Neural cell (in vitro differentiated cells): ENCODE measurements around the gene HADHB. TPM values are rescaled to one million over a fixed set of nuclear protein-coding genes. Genes with fewer than 3 reads are reported as not detected.

Experiments used
- H2AFZ ChIP-seq: fragments of 200-600, 300-800 bp; sonication (generic), shearing (Covaris generic); 2 replicates; pipeline ENCODE4 v1.6.0; 2014; ENCODE audit warnings: low read depth, mild to moderate bottlenecking, antibody characterized with exemption, low read length, moderate library complexity
- H3F3A ChIP-seq: fragments of 200-600 bp; shearing (Covaris generic); 2 replicates; pipeline ENCODE4 v1.6.1; 2016; ENCODE audit warnings: mild to moderate bottlenecking, moderate library complexity, mixed read lengths, antibody characterized with exemption, low read length; ENCODE audit not compliant: insufficient read depth, poor library complexity, severe bottlenecking
- H3K27ac ChIP-seq: fragments of 200-600, 300-800 bp; sonication (generic), shearing (Covaris generic); 2 replicates; pipeline ENCODE4 v1.5.1; 2014; ENCODE audit warnings: mild to moderate bottlenecking, low read length, moderate library complexity
- H3K27me3 ChIP-seq: fragments of 300-800, 200-600 bp; sonication (generic), shearing (Covaris generic); 2 replicates; pipeline ENCODE4 v1.6.0; 2014; ENCODE audit warnings: mild to moderate bottlenecking, low read depth, low read length, moderate library complexity; ENCODE audit not compliant: insufficient read depth
- H3K36me3 ChIP-seq: fragments of 300-800, 200-600 bp; sonication (generic), shearing (Covaris generic); 2 replicates; pipeline ENCODE4 v1.5.1; 2014; ENCODE audit warnings: mild to moderate bottlenecking, antibody characterized with exemption, low read length, moderate library complexity; ENCODE audit not compliant: insufficient read depth
- H3K4me2 ChIP-seq: fragments of 300-800, 200-600 bp; sonication (generic), shearing (Covaris generic); 2 replicates; pipeline ENCODE4 v1.6.0; 2014; ENCODE audit warnings: mild to moderate bottlenecking, low read length
- H3K4me3 ChIP-seq: fragments of 300-800, 200-600 bp; sonication (generic), shearing (Covaris generic); 2 replicates; pipeline ENCODE4 v1.5.1; 2014; ENCODE audit warnings: mild to moderate bottlenecking, low read length, moderate library complexity
- H3K79me2 ChIP-seq: fragments of 200-600 bp; shearing (Covaris generic); replicated peaks from 2 replicates; pipeline ENCODE4 v1.6.0; 2014; ENCODE audit warnings: mild to moderate bottlenecking, low read length, moderate library complexity; ENCODE audit not compliant: insufficient read depth
- H3K9ac ChIP-seq: fragments of 300-800, 200-600 bp; sonication (generic), shearing (Covaris generic); 2 replicates; pipeline ENCODE4 v1.6.1; 2016; ENCODE audit warnings: mild to moderate bottlenecking, low read length, mixed read lengths
- H3K9me2 ChIP-seq: fragments of 200-600 bp; shearing (Covaris generic); 2 replicates; pipeline ENCODE4 v1.6.1; 2016; ENCODE audit warnings: mild to moderate bottlenecking, low read length, mixed read lengths; ENCODE audit not compliant: insufficient read depth
- H3K9me3 ChIP-seq: fragments of 200-600, 300-800 bp; sonication (generic), shearing (Covaris generic); 2 replicates; pipeline ENCODE4 v1.6.1; 2016; ENCODE audit warnings: mild to moderate bottlenecking, mixed run types, low read length, moderate library complexity, mixed read lengths
- H4K20me1 ChIP-seq: fragments of 200-600 bp; shearing (Covaris generic); 2 replicates; pipeline ENCODE4 v1.6.1; 2016; ENCODE audit warnings: mild to moderate bottlenecking, mixed run types; ENCODE audit not compliant: insufficient read depth
- CTCF ChIP-seq: fragments of 450-650 bp; IDR thresholded peaks from 2 replicates; pipeline ENCODE4 v1.5.1; 2014; ENCODE audit warnings: antibody characterized with exemption, mild to moderate bottlenecking, moderate library complexity; ENCODE audit not compliant: poor library complexity, severe bottlenecking
- EP300 ChIP-seq: fragments of 450-650 bp; conservative IDR thresholded peaks from 2 replicates; pipeline ENCODE4 v1.6.1; 2014; ENCODE audit warnings: antibody characterized with exemption, mild to moderate bottlenecking, moderate library complexity; ENCODE audit not compliant: poor library complexity, severe bottlenecking
- EZH2 ChIP-seq: fragments of 200-600, 300-800 bp; shearing (Covaris generic), sonication (generic); IDR thresholded peaks from 2 replicates; pipeline ENCODE4 v1.6.1; 2014; ENCODE audit warnings: antibody characterized with exemption, low read length, borderline replicate concordance, mild to moderate bottlenecking; ENCODE audit not compliant: insufficient read depth, poor library complexity, severe bottlenecking
- MXI1 ChIP-seq: fragments of 450-650 bp; conservative IDR thresholded peaks from 2 replicates; pipeline ENCODE4 v1.6.1; 2014; ENCODE audit warnings: antibody characterized with exemption, mild to moderate bottlenecking; ENCODE audit not compliant: poor library complexity, severe bottlenecking
- POLR2AphosphoS5 ChIP-seq: IDR thresholded peaks from 2 replicates; pipeline ENCODE4 v1.6.1; 2012
- RAD21 ChIP-seq: fragments of 450-650 bp; conservative IDR thresholded peaks from 2 replicates; pipeline ENCODE4 v1.6.1; 2014; ENCODE audit warnings: antibody characterized with exemption, mild to moderate bottlenecking, moderate library complexity
- REST ChIP-seq: IDR thresholded peaks from 2 replicates; pipeline ENCODE4 v1.6.1; 2012; ENCODE audit warnings: borderline replicate concordance
- SMC3 ChIP-seq: fragments of 450-650 bp; conservative IDR thresholded peaks from 2 replicates; pipeline ENCODE4 v1.6.1; 2014; ENCODE audit warnings: antibody characterized with exemption, mild to moderate bottlenecking, moderate library complexity; ENCODE audit not compliant: poor library complexity
- TAF1 ChIP-seq: IDR thresholded peaks from 2 replicates; pipeline ENCODE4 v1.6.1; 2012; ENCODE audit warnings: low read depth
- polyA plus RNA-seq: library from polyadenylated mRNA; depleted of rRNA; stranded (reverse); fragments of >200 nt; gene quantifications from 2 replicates; pipeline ENCODE4 v1.2.3, GENCODE V29; 2014

The HADHB gene
- polyA plus RNA-seq, 1 donor from 2014 or later: 30.5 TPM

- H2AFZ ChIP-seq: no peak overlapping the region
- H3K9ac ChIP-seq: no peak overlapping the region
- H3K27ac ChIP-seq: no peak overlapping the region
- no peaks in the 10 kb centered on the region for H4K20me1 ChIP-seq
- H3K4me2 ChIP-seq: no peak overlapping the region
- H3K27me3 ChIP-seq: no peaks in the 10 kb centered on the region
- H3K9me3 ChIP-seq: no peaks in the 10 kb centered on the region
- H3K36me3 ChIP-seq: peaks cover 3% of the 10 kb centered on the region
- TF ChIP-seq CTCF (no peak), POLR2AphosphoS5 (no peak), EZH2 (no peak), EP300 (no peak), SMC3 (no peak), REST (no peak), RAD21 (no peak), MXI1 (no peak)
- H3K4me3 ChIP-seq: no peak overlapping the region
- H3K79me2 ChIP-seq: no peaks in the 10 kb centered on the region
- H3K9me2 ChIP-seq: no peaks in the 10 kb centered on the region
- H3F3A ChIP-seq: no peaks in the 10 kb centered on the region
Measured at GRCh38 chr2:26279886-26280285, 35.1 kb downstream of the HADHB start.

- H3K9ac ChIP-seq: no peak overlapping the region
- H3K79me2 ChIP-seq: no peaks in the 10 kb centered on the region
- H2AFZ ChIP-seq: no peak overlapping the region
- H3K27ac ChIP-seq: no peak overlapping the region
- H3F3A ChIP-seq: no peaks in the 10 kb centered on the region
- no peaks in the 10 kb centered on the region for H4K20me1 ChIP-seq
- no peak overlapping the region for H3K4me3 ChIP-seq
- H3K9me2 ChIP-seq: no peaks in the 10 kb centered on the region
- H3K36me3 ChIP-seq: peaks cover 3% of the 10 kb centered on the region
- TF ChIP-seq RAD21 (no peak), CTCF (no peak), REST (no peak), EZH2 (no peak), TAF1 (no peak), EP300 (no peak), MXI1 (no peak), SMC3 (no peak), POLR2AphosphoS5 (no peak)
- H3K27me3 ChIP-seq: no peaks in the 10 kb centered on the region
- no peak overlapping the region for H3K4me2 ChIP-seq
- no peaks in the 10 kb centered on the region for H3K9me3 ChIP-seq
Measured at GRCh38 chr2:26281226-26281625, 36.5 kb downstream of the HADHB start.
